ENCODE measurements around the gene PIK3C3.

DNA sequence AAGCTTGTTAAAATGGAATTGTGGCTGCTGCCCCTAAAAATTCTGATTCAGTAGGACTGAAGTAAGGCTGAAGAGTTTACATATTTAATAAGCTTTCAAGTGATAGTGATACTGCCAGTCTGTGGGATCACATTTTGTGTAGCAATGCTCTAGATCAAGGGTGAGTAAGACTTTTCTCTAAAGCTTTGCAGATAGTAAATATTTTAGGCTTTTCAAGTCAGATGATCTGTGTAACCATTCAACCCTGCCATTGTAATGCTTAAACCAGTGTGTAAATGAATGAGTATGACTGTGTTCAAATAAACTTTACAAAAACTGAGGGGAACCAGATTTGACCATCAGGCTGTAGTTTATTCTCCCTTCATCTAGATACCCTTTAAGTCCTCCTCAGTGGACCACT, 92.7 kb downstream of the PIK3C3 start:
- TF ChIP-seq, protein P1, sequence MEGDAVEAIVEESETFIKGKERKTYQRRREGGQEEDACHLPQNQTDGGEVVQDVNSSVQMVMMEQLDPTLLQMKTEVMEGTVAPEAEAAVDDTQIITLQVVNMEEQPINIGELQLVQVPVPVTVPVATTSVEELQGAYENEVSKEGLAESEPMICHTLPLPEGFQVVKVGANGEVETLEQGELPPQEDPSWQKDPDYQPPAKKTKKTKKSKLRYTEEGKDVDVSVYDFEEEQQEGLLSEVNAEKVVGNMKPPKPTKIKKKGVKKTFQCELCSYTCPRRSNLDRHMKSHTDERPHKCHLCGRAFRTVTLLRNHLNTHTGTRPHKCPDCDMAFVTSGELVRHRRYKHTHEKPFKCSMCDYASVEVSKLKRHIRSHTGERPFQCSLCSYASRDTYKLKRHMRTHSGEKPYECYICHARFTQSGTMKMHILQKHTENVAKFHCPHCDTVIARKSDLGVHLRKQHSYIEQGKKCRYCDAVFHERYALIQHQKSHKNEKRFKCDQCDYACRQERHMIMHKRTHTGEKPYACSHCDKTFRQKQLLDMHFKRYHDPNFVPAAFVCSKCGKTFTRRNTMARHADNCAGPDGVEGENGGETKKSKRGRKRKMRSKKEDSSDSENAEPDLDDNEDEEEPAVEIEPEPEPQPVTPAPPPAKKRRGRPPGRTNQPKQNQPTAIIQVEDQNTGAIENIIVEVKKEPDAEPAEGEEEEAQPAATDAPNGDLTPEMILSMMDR (IDR thresholded peaks at IDR 0.05; ENCODE audit: insufficient read depth, low read length, poor library complexity, severe bottlenecking), result no peak
- no peak for TF ChIP-seq EZH2phosphoT487 (conservative IDR thresholded peaks at IDR 0.05; ENCODE audit: low read length)
